Prostate gland (tissue), 2 donors: ENCODE data around the gene SLC35D2.

Source experiments
- POLR2A ChIP-seq: fragments of 450-650 bp; IDR thresholded peaks from one replicate; pipeline ENCODE4 v1.6.1; 2016; ENCODE audit warnings: antibody characterized with exemption, mild to moderate bottlenecking
- POLR2AphosphoS5 ChIP-seq: sonication (generic); formaldehyde crosslinking; IDR thresholded peaks from one replicate; pipeline ENCODE4 v1.6.1; 2017; ENCODE audit warnings: antibody characterized with exemption
- TF ChIP-seq, protein P1 (sequence below), 4 experiments: fragments of 200-600 bp in 2 of 4; fragments of 450-650 bp in 2 of 4; sonication (generic) in 2 of 4; IDR thresholded peaks; 1 replicate in 3 of 4; 2 replicates in 1 of 4; pipeline ENCODE4 v1.5.1; 2016 to 2019; ENCODE audit warnings: antibody characterized with exemption in 4 of 4, mild to moderate bottlenecking in 2 of 4, moderate library complexity in 2 of 4

GRCh38 chr9:96398582-96399324 lies 15.2 kb upstream of the SLC35D2 start:
- TF ChIP-seq POLR2A = no peak
- TF ChIP-seq POLR2AphosphoS5 = no peak
- TF ChIP-seq, protein P1, sequence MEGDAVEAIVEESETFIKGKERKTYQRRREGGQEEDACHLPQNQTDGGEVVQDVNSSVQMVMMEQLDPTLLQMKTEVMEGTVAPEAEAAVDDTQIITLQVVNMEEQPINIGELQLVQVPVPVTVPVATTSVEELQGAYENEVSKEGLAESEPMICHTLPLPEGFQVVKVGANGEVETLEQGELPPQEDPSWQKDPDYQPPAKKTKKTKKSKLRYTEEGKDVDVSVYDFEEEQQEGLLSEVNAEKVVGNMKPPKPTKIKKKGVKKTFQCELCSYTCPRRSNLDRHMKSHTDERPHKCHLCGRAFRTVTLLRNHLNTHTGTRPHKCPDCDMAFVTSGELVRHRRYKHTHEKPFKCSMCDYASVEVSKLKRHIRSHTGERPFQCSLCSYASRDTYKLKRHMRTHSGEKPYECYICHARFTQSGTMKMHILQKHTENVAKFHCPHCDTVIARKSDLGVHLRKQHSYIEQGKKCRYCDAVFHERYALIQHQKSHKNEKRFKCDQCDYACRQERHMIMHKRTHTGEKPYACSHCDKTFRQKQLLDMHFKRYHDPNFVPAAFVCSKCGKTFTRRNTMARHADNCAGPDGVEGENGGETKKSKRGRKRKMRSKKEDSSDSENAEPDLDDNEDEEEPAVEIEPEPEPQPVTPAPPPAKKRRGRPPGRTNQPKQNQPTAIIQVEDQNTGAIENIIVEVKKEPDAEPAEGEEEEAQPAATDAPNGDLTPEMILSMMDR (IDR thresholded peaks at IDR 0.05) = no peak
